Heart left ventricle (tissue), 16 donors: ENCODE results near the gene MGAM2. TPM values are rescaled to one million over a fixed set of nuclear protein-coding genes. Genes with fewer than 3 reads are reported as not detected.

Experiments used
- ATAC-seq, 4 donors: fragments of 200-7000 bp; cut with Tn5 transposase; one replicate each; pipeline ENCODE4 v1.9.1; 2020 to 2022; ENCODE audit warnings: moderate library complexity in 4 of 4, mild to moderate bottlenecking in 3 of 4, moderate number of reproducible peaks in 1 of 4
- DNase-seq, 5 donors: peaks; one replicate each; pipeline ENCODE4 v3.0.0-alpha.2; 2020
- H3K27ac ChIP-seq, 12 donors: fragments of 200-600 bp; sonication (generic) in 4 of 12; one replicate each; pipeline versions ENCODE4 v1.5.0 to v1.8.0; 2016 to 2022; ENCODE audit warnings: mild to moderate bottlenecking in 2 of 12
- H3K27me3 ChIP-seq, 9 donors: fragments of 200-600 bp; sonication (generic) in 2 of 9; one replicate each; pipeline versions ENCODE4 v1.5.1 to v1.8.0; 2016 to 2022; ENCODE audit warnings: mild to moderate bottlenecking in 3 of 9
- H3K36me3 ChIP-seq, 9 donors: fragments of 200-600 bp; sonication (generic) in 2 of 9; one replicate each; pipeline versions ENCODE4 v1.5.0 to v1.8.0; 2018 to 2022; ENCODE audit warnings: mild to moderate bottlenecking in 2 of 9
- H3K4me1 ChIP-seq, 12 donors: fragments of 200-600 bp; sonication (generic) in 4 of 12; one replicate each; pipeline versions ENCODE4 v1.5.0 to v1.8.0; 2016 to 2022; ENCODE audit warnings: mild to moderate bottlenecking in 3 of 12
- H3K4me3 ChIP-seq, 12 donors: fragments of 200-600 bp; sonication (generic) in 4 of 12; one replicate each; pipeline versions ENCODE4 v1.5.0 to v1.8.0; 2017 to 2022; ENCODE audit warnings: mild to moderate bottlenecking in 9 of 12, moderate library complexity in 4 of 12
- H3K9me3 ChIP-seq, 12 donors: fragments of 200-600 bp; sonication (generic) in 4 of 12; one replicate each; pipeline versions ENCODE4 v1.5.0 to v1.8.0; 2016 to 2022; ENCODE audit warnings: mild to moderate bottlenecking in 1 of 12
- POLR2A ChIP-seq, 2 donors: fragments of 450-650 bp; IDR thresholded peaks; one replicate each; pipeline ENCODE4 v1.6.1; 2017; ENCODE audit warnings: antibody characterized with exemption in 2 of 2, mild to moderate bottlenecking in 2 of 2, moderate library complexity in 2 of 2
- WGBS, 4 donors: extraction: QIAGEN DNeasy Blood & Tissue Kit in 2 of 4; methylation state at CpG; one replicate each; pipeline versions ENCODE4 v1.1.5 to v1.1.7; 2013 to 2018; 5-methylcytosine and 5-hydroxymethylcytosine counted together
- intact Hi-C, 10 donors: fragments of 100-400 bp; cut with DNase I; formaldehyde crosslinking; loops; one replicate each; pipeline versions ENCODE4 v1.11.1 to v1.14.2; 2022
- polyA plus RNA-seq, 2 donors: library from polyadenylated mRNA; stranded (reverse); fragments of 200-250 nt; gene quantifications; one replicate each; pipeline ENCODE4 v1.2.3, GENCODE V29; 2013
- total RNA-seq, 9 donors: library from RNA; depleted of rRNA in 2 of 9; stranded (reverse); fragments of >200 nt in 2 of 9; fragmentation: NEBNext Ultra II Directional in 3 of 9; extraction: Animal tissue kit (Norgen Biotek cat#: 25700) in 3 of 9; gene quantifications; one replicate each; pipeline versions ENCODE4 v1.1.0 to v1.2.4, GENCODE V29; 2016 to 2023
- TF ChIP-seq, protein P1 (sequence below), 12 donors: fragments of 200-600 bp; sonication (generic) in 4 of 12; IDR thresholded peaks; one replicate each; pipeline versions ENCODE4 v1.5.0 to v1.8.0; 2018 to 2022; ENCODE audit warnings: antibody characterized with exemption in 12 of 12, mild to moderate bottlenecking in 5 of 12
- donor health status: ischemic (EF 13 %, LVEDD 7.1; RV severe dilation, severe dysfunction).
- donor health status: healthy with polysubstance abuse.
- donor health status: DM: no; HTN: yes; CAD: no.
- donor health status: DM: no; HTN: no; CAD: no.
- donor health status: ischemic (EF 25% LVEDD 6.9; RV normal size, moderate dysfunction).
- donor health status: ischemic (EF 25% LVEDD 5.7; RV mildly dilated, moderate dysfunction).
- donor health status: healthy.
- donor health status: DM: yes; HTN: yes; CAD: no.
- donor health status: ischemic (EF 35%, LVEDD 5.7; RV mildly dilated, moderate dysfunction).
- donor health status: nonischemic (EF 11% LVEDD 7.7; RV severe dilation, severe dysfunction).
- donor health status: DM: yes; HTN: yes; CAD: no.
- donor health status: PGD.
- donor health status: ischemic (EF 29% LVEDD 5.4; RV normal size, mild dysfunction).
- donor health status: nonischemic (EF 23%, LVEDD 6.1; RV moderate dilation, normal function).

The MGAM2 gene
- total and polyA plus RNA-seq, 11 donors = 0.01 to 0.13 (median 0.07) TPM; not detected in 4

DNA sequence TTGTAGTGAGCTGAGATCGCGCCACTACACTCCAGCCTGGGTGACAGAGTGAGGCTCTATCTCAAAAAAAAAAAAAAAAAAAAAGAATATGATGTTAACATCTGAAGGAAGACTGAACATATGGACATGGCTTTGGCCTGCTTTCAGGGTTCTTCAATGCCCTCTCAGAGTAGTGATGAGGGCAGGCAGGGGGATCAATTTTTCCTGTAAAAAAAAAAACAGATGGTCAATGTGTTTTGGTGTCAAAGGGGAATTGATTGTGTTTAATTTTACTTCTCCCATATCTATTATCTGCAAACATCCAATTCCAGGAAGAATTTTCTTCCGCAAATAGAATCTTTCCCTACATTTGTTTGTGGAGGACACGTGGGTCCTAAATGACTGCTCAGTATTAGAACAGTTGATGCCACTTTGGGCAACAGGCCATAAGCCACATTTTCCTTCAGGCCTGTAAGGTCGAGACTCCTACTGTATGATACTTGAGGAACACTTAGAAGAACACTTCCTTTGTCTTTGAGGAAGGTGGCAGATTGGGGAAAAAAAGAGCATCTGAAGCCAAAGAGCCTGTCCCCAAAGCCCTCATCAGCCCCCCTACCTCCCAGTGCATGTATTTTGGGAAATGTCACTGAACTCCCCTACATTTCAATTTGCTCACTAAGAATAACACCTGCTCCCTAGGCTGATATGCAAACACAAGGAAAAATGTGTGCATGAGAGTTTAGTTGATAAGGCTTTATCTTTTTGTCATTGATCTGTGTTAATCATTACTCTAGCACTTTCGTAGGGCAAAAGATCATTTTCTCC, 28.3 kb downstream of the MGAM2 start:
- no peak for DNase-seq
- H3K27me3 ChIP-seq = no peaks in the 10 kb centered on the region
- no peaks in the 10 kb centered on the region for H3K36me3 ChIP-seq
- TF ChIP-seq, protein P1, sequence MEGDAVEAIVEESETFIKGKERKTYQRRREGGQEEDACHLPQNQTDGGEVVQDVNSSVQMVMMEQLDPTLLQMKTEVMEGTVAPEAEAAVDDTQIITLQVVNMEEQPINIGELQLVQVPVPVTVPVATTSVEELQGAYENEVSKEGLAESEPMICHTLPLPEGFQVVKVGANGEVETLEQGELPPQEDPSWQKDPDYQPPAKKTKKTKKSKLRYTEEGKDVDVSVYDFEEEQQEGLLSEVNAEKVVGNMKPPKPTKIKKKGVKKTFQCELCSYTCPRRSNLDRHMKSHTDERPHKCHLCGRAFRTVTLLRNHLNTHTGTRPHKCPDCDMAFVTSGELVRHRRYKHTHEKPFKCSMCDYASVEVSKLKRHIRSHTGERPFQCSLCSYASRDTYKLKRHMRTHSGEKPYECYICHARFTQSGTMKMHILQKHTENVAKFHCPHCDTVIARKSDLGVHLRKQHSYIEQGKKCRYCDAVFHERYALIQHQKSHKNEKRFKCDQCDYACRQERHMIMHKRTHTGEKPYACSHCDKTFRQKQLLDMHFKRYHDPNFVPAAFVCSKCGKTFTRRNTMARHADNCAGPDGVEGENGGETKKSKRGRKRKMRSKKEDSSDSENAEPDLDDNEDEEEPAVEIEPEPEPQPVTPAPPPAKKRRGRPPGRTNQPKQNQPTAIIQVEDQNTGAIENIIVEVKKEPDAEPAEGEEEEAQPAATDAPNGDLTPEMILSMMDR (IDR thresholded peaks at IDR 0.05) = no peak
- no peak for TF ChIP-seq POLR2A (IDR thresholded peaks at IDR 0.05)
- no peaks in the 10 kb centered on the region for H3K9me3 ChIP-seq
- no peak overlapping the region for H3K27ac ChIP-seq
- 63 to 75% (median 70%) methylated on average over 6 of the region's 6 CpGs for WGBS, 4 donors
- H3K4me1 ChIP-seq = no peaks in the 10 kb centered on the region
- H3K4me3 ChIP-seq = no peak overlapping the region
- ATAC-seq = no peak
- intact Hi-C loops = no loop called here

DNA sequence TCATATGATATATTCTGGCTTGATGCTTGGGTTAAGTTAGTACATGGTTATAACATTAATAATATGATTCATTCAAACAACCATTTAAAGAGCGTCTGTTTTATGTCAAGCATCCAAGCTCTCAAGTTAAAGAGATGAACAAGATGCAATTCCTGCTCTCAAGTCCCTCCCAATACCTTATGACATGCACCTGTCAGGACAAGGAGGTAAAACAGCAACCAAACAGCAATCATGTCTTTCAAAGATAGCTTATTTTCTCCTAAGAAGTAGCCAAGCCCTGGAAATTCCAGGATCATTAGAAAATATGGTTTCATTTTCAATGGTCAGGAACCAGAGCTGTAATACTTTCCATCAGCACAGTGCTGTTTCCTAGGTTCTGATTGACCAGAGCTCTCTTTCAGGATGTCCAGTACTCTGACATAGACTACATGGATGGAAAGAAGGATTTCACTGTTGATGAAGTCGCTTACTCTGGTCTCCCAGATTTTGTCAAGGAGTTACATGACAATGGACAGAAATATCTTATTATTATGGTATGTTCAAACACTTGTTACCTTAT, 29.0 kb downstream of the MGAM2 start:
- Histone ChIP-seq H3K27me3 (no peaks in the 10 kb centered on the region), H3K4me3 (no peak overlapping the region), H3K4me1 (no peaks in the 10 kb centered on the region), H3K36me3 (no peaks in the 10 kb centered on the region), H3K9me3 (no peaks in the 10 kb centered on the region), H3K27ac (no peak overlapping the region)
- WGBS, 4 donors = 79 to 87% (median 83%) methylated on average over 2 of the region's 2 CpGs
- no peak for DNase-seq
- TF ChIP-seq, protein P1 (IDR thresholded peaks at IDR 0.05) = no peak
- TF ChIP-seq POLR2A (IDR thresholded peaks at IDR 0.05) = no peak
- intact Hi-C loops = no loop called here
- no peak for ATAC-seq

DNA sequence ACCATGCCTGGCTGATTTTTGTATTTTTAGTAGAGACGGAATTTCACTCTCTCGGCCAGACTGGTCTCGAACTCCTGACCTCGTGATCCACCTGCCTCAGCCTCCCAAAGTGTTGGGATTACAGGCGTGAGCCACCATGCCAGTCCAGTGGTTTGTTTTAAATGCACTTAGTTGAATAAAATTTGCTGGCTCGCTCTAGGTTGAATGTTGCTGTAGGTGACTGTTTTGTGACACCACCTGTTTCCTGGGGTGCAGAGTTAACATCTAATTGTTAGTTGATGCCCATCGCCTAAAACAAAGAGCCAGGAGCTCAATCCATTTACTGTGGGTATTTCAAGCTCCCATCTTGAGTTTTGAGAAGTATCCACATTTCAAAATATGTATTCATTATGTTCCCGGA, 31.2 kb downstream of the MGAM2 start:
- ATAC-seq (no peak), DNase-seq (no peak)
- WGBS, 4 donors = 83 to 92% (median 84%) methylated on average over 8 of the region's 8 CpGs
- Histone ChIP-seq H3K4me1 (no peaks in the 10 kb centered on the region), H3K9me3 (no peaks in the 10 kb centered on the region), H3K36me3 (no peaks in the 10 kb centered on the region), H3K27me3 (no peaks in the 10 kb centered on the region), H3K27ac (no peak overlapping the region), H3K4me3 (no peak overlapping the region)
- intact Hi-C loops = no loop called here
- TF ChIP-seq, protein P1 (IDR thresholded peaks at IDR 0.05) = no peak
- no peak for TF ChIP-seq POLR2A (IDR thresholded peaks at IDR 0.05)

DNA sequence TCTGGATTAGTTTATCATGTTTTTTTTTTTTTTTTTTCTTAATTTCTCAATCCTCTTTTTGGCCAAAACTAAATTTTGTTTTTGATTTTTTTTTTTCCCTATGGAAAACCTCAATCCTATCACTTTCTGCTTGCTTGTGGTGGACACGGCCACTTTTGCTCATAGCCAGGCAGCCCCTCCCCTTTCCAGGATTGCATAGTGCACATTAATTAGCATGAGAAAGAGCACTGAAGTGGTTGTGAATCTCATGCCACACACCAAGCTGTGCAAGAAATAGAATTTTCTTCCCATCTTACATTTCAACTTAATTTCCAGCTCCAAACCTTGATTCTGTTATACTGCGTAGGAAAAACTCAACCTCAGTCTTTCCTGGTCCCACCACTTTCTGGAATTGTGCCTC, 34.6 kb downstream of the MGAM2 start:
- 67 to 83% (median 77%) methylated on average over 2 of the region's 2 CpGs for WGBS, 4 donors
- Histone ChIP-seq H3K27me3 (no peaks in the 10 kb centered on the region), H3K9me3 (no peaks in the 10 kb centered on the region), H3K4me1 (no peaks in the 10 kb centered on the region), H3K27ac (no peak overlapping the region), H3K4me3 (no peak overlapping the region), H3K36me3 (no peaks in the 10 kb centered on the region)
- intact Hi-C loops = no loop called here
- DNase-seq = no peak
- TF ChIP-seq, protein P1 (IDR thresholded peaks at IDR 0.05) = no peak
- TF ChIP-seq POLR2A (IDR thresholded peaks at IDR 0.05) = no peak
- ATAC-seq = no peak
